ENCODE measurements around the gene PRUNE2. TPM values are rescaled to one million over a fixed set of nuclear protein-coding genes. Genes with fewer than 3 reads are reported as not detected.

The PRUNE2 gene
- total RNA-seq, 1 donor, result 14.7 TPM

DNA sequence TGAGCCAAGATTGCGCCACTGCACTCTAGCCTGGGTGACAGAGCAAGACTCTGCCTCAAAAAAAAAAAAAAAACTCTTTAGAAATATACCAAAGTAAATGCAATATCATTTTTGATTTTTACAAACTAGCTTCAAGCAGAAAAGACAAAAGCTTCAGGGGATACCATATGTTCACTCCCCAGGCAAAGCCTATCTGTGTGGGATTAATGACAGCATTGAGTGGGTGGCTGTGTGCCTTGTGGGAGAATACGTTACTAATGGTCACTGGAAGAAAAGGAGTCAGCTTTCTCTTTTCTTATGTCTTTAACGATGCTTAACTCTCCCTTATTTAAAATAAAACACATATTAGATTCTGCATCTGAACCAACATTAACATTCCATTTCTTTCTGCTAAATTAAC, 139.8 kb downstream of the PRUNE2 start:
- no peak for DNase-seq (ENCODE audit: low read depth)

DNA sequence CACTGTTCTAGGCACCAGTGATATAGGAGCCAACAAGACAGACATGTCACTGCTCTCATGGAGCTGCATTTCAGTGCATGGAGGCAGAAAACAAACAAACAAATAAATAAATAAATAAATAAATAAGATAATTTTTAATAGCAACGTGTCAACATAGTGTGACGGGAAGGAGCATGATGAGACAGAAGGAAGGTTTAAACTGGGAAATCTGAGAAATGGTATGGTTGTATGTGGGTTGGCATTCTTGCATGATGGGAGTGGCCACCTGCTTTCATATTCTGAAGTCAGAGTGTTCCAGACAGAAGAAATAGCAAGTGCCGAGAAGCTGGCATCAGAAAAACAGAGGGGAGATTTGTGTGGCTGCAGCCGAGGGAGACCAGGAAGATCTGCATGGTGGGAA, 141.8 kb downstream of the PRUNE2 start, which contains the start of gene PCA3:
Gene PCA3 (plus strand): TSS at position 301 of the 400 bp plus-strand sequence.
- TF ChIP-seq, protein P1, sequence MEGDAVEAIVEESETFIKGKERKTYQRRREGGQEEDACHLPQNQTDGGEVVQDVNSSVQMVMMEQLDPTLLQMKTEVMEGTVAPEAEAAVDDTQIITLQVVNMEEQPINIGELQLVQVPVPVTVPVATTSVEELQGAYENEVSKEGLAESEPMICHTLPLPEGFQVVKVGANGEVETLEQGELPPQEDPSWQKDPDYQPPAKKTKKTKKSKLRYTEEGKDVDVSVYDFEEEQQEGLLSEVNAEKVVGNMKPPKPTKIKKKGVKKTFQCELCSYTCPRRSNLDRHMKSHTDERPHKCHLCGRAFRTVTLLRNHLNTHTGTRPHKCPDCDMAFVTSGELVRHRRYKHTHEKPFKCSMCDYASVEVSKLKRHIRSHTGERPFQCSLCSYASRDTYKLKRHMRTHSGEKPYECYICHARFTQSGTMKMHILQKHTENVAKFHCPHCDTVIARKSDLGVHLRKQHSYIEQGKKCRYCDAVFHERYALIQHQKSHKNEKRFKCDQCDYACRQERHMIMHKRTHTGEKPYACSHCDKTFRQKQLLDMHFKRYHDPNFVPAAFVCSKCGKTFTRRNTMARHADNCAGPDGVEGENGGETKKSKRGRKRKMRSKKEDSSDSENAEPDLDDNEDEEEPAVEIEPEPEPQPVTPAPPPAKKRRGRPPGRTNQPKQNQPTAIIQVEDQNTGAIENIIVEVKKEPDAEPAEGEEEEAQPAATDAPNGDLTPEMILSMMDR (IDR thresholded peaks at IDR 0.05; ENCODE audit: insufficient read depth, low read length), result no peak
- H3K4me3 ChIP-seq (ENCODE audit: low read depth, low read length), result no peak within 1 kb of the TSS
- DNase-seq (ENCODE audit: low read depth), result no peak

More for the DNA sequence above, 139.8 kb downstream of the PRUNE2 start:
- no peak overlapping the region for H3K4me3 ChIP-seq (ENCODE audit: low read depth, low read length)
- TF ChIP-seq, protein P1 (IDR thresholded peaks at IDR 0.05; ENCODE audit: insufficient read depth, low read length), result no peak

DNA sequence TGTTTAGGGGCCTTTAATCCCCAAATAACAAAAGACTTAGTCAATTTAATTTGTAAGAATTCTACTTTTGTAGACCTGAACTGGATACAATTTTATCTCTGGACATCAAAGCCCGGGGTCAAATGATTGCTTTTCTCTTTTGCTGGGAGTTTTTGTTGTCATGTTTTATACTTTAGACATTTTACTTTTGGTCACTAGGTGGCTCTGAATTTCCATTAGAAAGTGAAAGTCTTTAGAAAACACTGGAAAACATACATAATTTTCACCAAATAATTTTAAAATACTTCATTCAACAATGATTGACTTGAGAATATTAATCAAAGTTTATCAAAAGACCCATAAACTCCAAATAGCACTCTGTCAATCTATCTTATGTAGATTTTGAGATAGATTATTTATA, 144.5 kb downstream of the PRUNE2 start:
- peak; percentile 34 for DNase-seq (ENCODE audit: low read depth)
- H3K4me3 ChIP-seq (ENCODE audit: low read depth, low read length), result no peak overlapping the region
- TF ChIP-seq, protein P1 (IDR thresholded peaks at IDR 0.05; ENCODE audit: insufficient read depth, low read length), result peak; percentile 45

DNA sequence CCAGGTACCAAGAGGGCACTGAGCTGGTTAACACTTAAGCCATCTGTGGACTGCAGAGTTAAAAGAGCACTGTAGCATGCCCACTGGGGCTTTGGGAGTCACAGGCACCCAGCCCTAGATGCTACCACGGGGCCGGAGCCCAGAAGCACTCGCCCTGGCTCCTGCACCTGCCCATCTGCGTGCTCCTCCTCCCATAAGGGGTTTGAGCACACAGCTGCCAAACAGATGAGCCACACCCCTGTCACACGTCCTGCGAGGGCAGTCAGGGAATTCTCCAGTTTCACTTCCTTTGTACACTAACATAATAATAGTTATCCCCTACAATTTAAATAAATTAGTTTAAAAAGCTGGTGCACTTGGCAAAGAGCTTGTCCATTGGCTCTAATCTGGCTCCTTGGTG, 146.2 kb downstream of the PRUNE2 start:
- no peak for DNase-seq (ENCODE audit: low read depth)
- TF ChIP-seq, protein P1 (IDR thresholded peaks at IDR 0.05; ENCODE audit: insufficient read depth, low read length), result no peak
- H3K4me3 ChIP-seq (ENCODE audit: low read depth, low read length), result no peak overlapping the region

DNA sequence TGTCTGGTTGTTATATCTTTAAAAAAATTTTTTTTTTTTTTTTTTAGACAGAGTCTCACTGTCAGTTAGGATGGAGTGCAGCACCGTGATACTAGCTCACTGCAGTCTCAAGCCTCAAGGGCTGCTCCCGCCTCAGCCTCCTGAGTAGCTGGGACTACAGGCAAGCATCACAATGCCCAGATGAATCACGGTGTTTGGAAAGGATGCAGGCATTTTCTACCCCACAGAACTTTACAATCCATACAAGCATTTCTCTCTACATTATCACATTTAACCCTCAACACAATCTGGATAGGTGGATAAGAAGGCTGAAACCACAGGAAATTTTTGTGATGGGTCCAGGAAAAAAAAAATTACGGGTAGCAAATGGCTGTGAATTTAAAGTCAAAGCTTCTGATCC, 147.4 kb downstream of the PRUNE2 start:
- peak; percentile 64 for DNase-seq (ENCODE audit: low read depth)
- TF ChIP-seq, protein P1 (IDR thresholded peaks at IDR 0.05; ENCODE audit: insufficient read depth, low read length), result no peak
- no peak overlapping the region for H3K4me3 ChIP-seq (ENCODE audit: low read depth, low read length)

DNA sequence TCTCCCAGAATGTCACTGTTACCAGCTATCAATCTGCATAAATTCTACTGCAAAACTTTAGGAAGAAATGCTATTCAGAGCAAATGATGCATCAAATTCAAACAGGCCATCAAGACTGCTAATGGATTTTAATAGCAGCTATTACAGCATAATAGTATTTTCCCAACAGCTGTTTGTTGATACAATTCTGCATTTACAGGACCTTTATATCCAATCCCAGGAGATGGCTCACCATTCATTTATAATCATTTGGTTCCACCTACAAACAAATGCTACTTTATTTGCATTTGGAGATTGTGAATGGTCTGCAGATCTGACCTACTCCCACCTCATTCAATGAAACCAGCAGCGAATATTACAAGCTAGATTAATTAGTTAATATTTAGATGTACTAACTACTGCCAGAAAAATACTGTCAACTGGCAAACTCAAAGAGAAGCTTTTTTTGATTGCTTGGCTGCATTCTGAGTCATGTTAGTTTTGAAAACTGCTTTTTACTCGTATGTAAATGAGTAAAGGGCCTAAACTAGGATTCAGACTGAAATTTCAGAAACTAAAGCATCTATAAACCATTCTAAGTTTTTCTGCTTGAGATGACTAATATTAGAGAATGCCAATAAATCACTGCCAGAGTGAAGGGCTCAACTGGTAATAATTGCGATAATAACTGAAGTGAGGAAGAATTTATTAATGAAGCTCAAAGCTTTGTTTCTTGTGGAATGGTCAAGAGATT, 148.8 kb downstream of the PRUNE2 start:
- TF ChIP-seq, protein P1 (IDR thresholded peaks at IDR 0.05; ENCODE audit: insufficient read depth, low read length), result no peak
- DNase-seq (ENCODE audit: low read depth), result no peak
- H3K4me3 ChIP-seq (ENCODE audit: low read depth, low read length), result no peak overlapping the region

DNA sequence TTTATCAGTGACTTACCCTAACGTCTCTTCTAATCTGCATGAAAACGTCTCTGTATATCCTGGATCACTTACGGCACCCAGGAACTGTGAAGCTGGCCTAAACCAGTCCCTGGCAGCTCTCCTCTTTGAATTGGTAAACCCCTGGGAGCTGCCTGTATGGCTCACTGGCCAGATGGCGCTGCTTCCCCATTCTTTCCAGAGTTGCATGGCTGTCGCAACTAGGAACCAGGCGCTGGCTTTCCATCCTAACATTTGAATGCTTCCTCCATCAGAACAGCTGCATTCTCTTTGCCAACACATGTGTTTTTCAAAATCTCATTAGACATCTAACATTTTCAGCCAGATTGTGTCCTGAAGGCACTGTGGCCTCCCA, 149.7 kb downstream of the PRUNE2 start:
- TF ChIP-seq, protein P1 (IDR thresholded peaks at IDR 0.05; ENCODE audit: insufficient read depth, low read length), result peak; percentile 8
- DNase-seq (ENCODE audit: low read depth), result peak; percentile 40
- H3K4me3 ChIP-seq (ENCODE audit: low read depth, low read length), result no peak overlapping the region

Data from fibroblast of the aortic adventitia (primary cell).